MM.1S (cell line): ENCODE measurements around the gene CIPC.

Experiments
- DNase-seq: peaks from one replicate; pipeline ENCODE4 v3.0.0-alpha.2; 2015
- H2AFZ ChIP-seq: fragments of 300-600 bp; sonication (generic); 2 replicates; pipeline ENCODE4 v1.6.0; 2016; ENCODE audit warnings: antibody characterized with exemption, low read length
- H3F3A ChIP-seq: fragments of 300-600 bp; sonication (generic); 2 replicates; pipeline ENCODE4 v1.6.1; 2016; ENCODE audit warnings: mild to moderate bottlenecking, antibody characterized with exemption, low read length, moderate library complexity, mixed read lengths; ENCODE audit not compliant: insufficient read depth
- H3K27ac ChIP-seq: fragments of 300-600 bp; sonication (generic); 2 replicates; pipeline ENCODE4 v1.5.1; 2016; ENCODE audit warnings: mild to moderate bottlenecking, low read length
- H3K27me3 ChIP-seq: fragments of 300-600 bp; sonication (generic); replicated peaks from 2 replicates; pipeline ENCODE4 v1.6.0; 2016; ENCODE audit warnings: low read length; ENCODE audit not compliant: insufficient read depth
- H3K36me3 ChIP-seq: fragments of 300-600 bp; sonication (generic); replicated peaks from 2 replicates; pipeline ENCODE4 v1.6.1; 2016; ENCODE audit warnings: mild to moderate bottlenecking, low read length, mixed read lengths; ENCODE audit not compliant: insufficient read depth
- H3K4me1 ChIP-seq: fragments of 300-600 bp; sonication (generic); 2 replicates; pipeline ENCODE4 v1.6.1; 2016; ENCODE audit warnings: low read length, mixed read lengths
- H3K4me2 ChIP-seq: fragments of 300-600 bp; sonication (generic); 2 replicates; pipeline ENCODE4 v1.6.0; 2016; ENCODE audit warnings: low read depth, low read length
- H3K4me3 ChIP-seq: fragments of 300-600 bp; sonication (generic); 2 replicates; pipeline ENCODE4 v1.5.1; 2016; ENCODE audit warnings: low read length, mixed read lengths
- H3K79me2 ChIP-seq: fragments of 300-600 bp; sonication (generic); 2 replicates; pipeline ENCODE4 v1.6.1; 2016; ENCODE audit warnings: mixed run types, low read length, mixed read lengths
- H3K9ac ChIP-seq: fragments of 300-600 bp; sonication (generic); 2 replicates; pipeline ENCODE4 v1.6.1; 2016; ENCODE audit warnings: low read length, mixed read lengths
- H3K9me2 ChIP-seq: fragments of 300-600 bp; sonication (generic); replicated peaks from 2 replicates; pipeline ENCODE4 v1.6.1; 2016; ENCODE audit warnings: mild to moderate bottlenecking, low read length, mixed read lengths; ENCODE audit not compliant: insufficient read depth
- H3K9me3 ChIP-seq: fragments of 300-600 bp; sonication (generic); replicated peaks from 2 replicates; pipeline ENCODE4 v1.6.1; 2016; ENCODE audit warnings: mild to moderate bottlenecking, low read length, mixed read lengths; ENCODE audit not compliant: insufficient read depth
- H4K20me1 ChIP-seq: fragments of 300-600 bp; sonication (generic); 2 replicates; pipeline ENCODE4 v1.6.1; 2016; ENCODE audit warnings: mild to moderate bottlenecking, low read length, moderate library complexity, mixed read lengths; ENCODE audit not compliant: insufficient read depth
- CTCF ChIP-seq: fragments of 300-600 bp; sonication (generic); IDR thresholded peaks from 2 replicates; pipeline ENCODE4 v1.5.1; 2016; ENCODE audit warnings: antibody characterized with exemption, low read length, mixed read lengths
- EZH2 ChIP-seq: fragments of 300-600 bp; sonication (generic); optimal IDR thresholded peaks from 2 replicates; pipeline ENCODE3; 2017; ENCODE audit warnings: low read depth, mild to moderate bottlenecking, antibody characterized with exemption, low read length, mixed read lengths
- EZH2phosphoT487 ChIP-seq: fragments of 300-600 bp; sonication (generic); IDR thresholded peaks from 2 replicates; pipeline ENCODE4 v1.6.1; 2018; ENCODE audit warnings: antibody characterized with exemption, low read length

Gene CIPC

GRCh38 chr14:77061630-77062257 is 36.3 kb upstream of the CIPC start:
- Histone ChIP-seq H3K4me1 (no peaks in the 10 kb centered on the region), H3F3A (no peaks in the 10 kb centered on the region), H3K9ac (no peak overlapping the region), H3K36me3 (no peaks in the 10 kb centered on the region), H3K4me2 (no peak overlapping the region), H2AFZ (no peak overlapping the region), H3K79me2 (no peaks in the 10 kb centered on the region), H4K20me1 (no peaks in the 10 kb centered on the region), H3K27me3 (no peaks in the 10 kb centered on the region), H3K27ac (no peak overlapping the region), H3K9me2 (no peaks in the 10 kb centered on the region), H3K4me3 (no peak overlapping the region), H3K9me3 (no peaks in the 10 kb centered on the region)
- TF ChIP-seq EZH2phosphoT487 (no peak), CTCF (no peak), EZH2 (no peak)
- no peak for DNase-seq

- no peak overlapping the region for H3K4me3 ChIP-seq
- H2AFZ ChIP-seq: no peak overlapping the region
- H3K9me3 ChIP-seq: no peaks in the 10 kb centered on the region
- H3K36me3 ChIP-seq: no peaks in the 10 kb centered on the region
- no peak overlapping the region for H3K9ac ChIP-seq
- H3K79me2 ChIP-seq: no peaks in the 10 kb centered on the region
- no peaks in the 10 kb centered on the region for H3K27me3 ChIP-seq
- H3F3A ChIP-seq: no peaks in the 10 kb centered on the region
- DNase-seq: no peak
- TF ChIP-seq EZH2 (no peak), EZH2phosphoT487 (no peak), CTCF (no peak)
- no peaks in the 10 kb centered on the region for H4K20me1 ChIP-seq
- H3K4me1 ChIP-seq: no peaks in the 10 kb centered on the region
- no peaks in the 10 kb centered on the region for H3K9me2 ChIP-seq
- no peak overlapping the region for H3K4me2 ChIP-seq
- no peak overlapping the region for H3K27ac ChIP-seq
These were observed 35.8 kb upstream of the CIPC start for GRCh38 chr14:77062261-77062660.

- no peaks in the 10 kb centered on the region for H4K20me1 ChIP-seq
- H3F3A ChIP-seq: no peaks in the 10 kb centered on the region
- no peaks in the 10 kb centered on the region for H3K27me3 ChIP-seq
- H3K9me3 ChIP-seq: no peaks in the 10 kb centered on the region
- no peak overlapping the region for H3K4me3 ChIP-seq
- H3K36me3 ChIP-seq: no peaks in the 10 kb centered on the region
- H3K4me1 ChIP-seq: no peaks in the 10 kb centered on the region
- TF ChIP-seq CTCF: no peak
- no peak for TF ChIP-seq EZH2phosphoT487
- no peak for TF ChIP-seq EZH2
- no peak overlapping the region for H3K4me2 ChIP-seq
- no peaks in the 10 kb centered on the region for H3K79me2 ChIP-seq
- H3K9ac ChIP-seq: no peak overlapping the region
- no peak overlapping the region for H2AFZ ChIP-seq
- no peak for DNase-seq
- H3K27ac ChIP-seq: no peak overlapping the region
- no peaks in the 10 kb centered on the region for H3K9me2 ChIP-seq
These were observed 34.4 kb upstream of the CIPC start for GRCh38 chr14:77063571-77064171.
